ENCODE results near the gene CERS6.

The CERS6 gene

DNA sequence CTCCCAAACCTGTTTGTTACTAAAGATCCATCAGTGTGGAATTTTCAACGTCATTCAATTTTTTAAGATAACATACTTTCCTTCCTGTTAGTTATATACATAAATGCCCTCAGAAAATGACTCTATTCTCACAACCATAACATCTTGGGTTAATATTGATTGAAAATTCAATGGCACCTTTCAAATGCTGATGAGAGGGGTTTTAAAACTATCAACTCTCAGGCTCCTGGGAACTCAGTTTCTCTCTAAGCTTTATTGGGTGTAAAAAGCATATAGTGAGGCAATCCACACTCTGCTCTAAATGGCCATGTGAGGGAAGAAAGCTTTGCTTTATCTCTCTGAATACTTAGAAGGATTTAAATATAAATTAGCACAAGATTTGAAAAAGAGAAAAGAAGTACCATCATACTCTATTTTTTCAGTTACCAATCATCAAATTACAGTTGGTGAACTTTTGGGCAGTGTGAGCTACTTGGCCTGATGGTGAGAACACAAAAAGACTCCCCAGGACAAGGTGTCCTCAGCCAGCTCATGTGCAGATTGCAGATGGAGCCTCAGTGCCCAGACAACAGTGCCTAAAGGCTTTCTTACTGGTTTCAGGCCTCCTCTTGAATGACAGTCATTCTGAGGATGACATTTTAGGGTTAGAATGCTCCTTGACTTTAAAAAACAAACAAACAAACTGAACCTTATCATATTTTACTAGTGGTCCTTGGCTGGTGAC lies 24.6 kb upstream of the CERS6 start:
- Histone ChIP-seq H3K23ac (ENCODE audit: low read depth, low read length, poor library complexity) (no peak overlapping the region), H3K27ac (replicated peaks; ENCODE audit: low read length) (no peak overlapping the region), H3K4me3 (ENCODE audit: low read length in 2 of 2) (no peak overlapping the region), H3K27me3 (ENCODE audit: control insufficient read depth in 3 of 3, insufficient read depth in 3 of 3, low read depth in 1 of 3, low read length in 3 of 3) (no peaks in the 10 kb centered on the region), H2BK5ac (ENCODE audit: low read length) (no peak overlapping the region), H3K9ac (ENCODE audit: low read depth, low read length, poor library complexity) (no peak overlapping the region), H4K91ac (ENCODE audit: low read depth, low read length, poor library complexity) (no peak overlapping the region), H2AFZ (ENCODE audit: low read length) (no peak overlapping the region), H3K14ac (ENCODE audit: low read length) (no peak overlapping the region), H3K4me1 (ENCODE audit: control insufficient read depth in 2 of 2, insufficient read depth in 1 of 2, low read depth in 1 of 2, low read length in 2 of 2) (peaks cover 0 to 17% of the 10 kb centered on the region in 2 donors), H2BK120ac (ENCODE audit: low read depth, low read length) (no peak overlapping the region), H4K8ac (ENCODE audit: low read depth, low read length) (no peak overlapping the region), H3K9me3 (replicated peaks in 1 of 2; ENCODE audit: control insufficient read depth in 2 of 2, insufficient read depth in 1 of 2, low read depth in 1 of 2, low read length in 2 of 2) (no peaks in the 10 kb centered on the region), H2BK12ac (ENCODE audit: low read length) (no peak overlapping the region), H3K79me1 (ENCODE audit: low read depth, low read length) (no peaks in the 10 kb centered on the region), H3K4me2 (ENCODE audit: insufficient read depth, low read length, poor library complexity, severe bottlenecking) (no peak overlapping the region), H2BK15ac (ENCODE audit: low read length) (no peak overlapping the region), H3K18ac (ENCODE audit: low read length) (no peak overlapping the region), H3K36me3 (replicated peaks in 1 of 2; ENCODE audit: control insufficient read depth in 2 of 2, insufficient read depth in 2 of 2, low read length in 2 of 2) (no peaks in the 10 kb centered on the region), H2AK5ac (ENCODE audit: low read depth, low read length) (no peak overlapping the region), H3K4ac (ENCODE audit: low read length) (no peak overlapping the region)
- WGBS, 2 donors (ENCODE audit: extremely low coverage in 2 of 2, insufficient read length in 2 of 2, insufficient replicate concordance in 1 of 2): no CpG with 5 or more reads among the region's 1 CpG
- no peak for DNase-seq (ENCODE audit: low spot score)

DNA sequence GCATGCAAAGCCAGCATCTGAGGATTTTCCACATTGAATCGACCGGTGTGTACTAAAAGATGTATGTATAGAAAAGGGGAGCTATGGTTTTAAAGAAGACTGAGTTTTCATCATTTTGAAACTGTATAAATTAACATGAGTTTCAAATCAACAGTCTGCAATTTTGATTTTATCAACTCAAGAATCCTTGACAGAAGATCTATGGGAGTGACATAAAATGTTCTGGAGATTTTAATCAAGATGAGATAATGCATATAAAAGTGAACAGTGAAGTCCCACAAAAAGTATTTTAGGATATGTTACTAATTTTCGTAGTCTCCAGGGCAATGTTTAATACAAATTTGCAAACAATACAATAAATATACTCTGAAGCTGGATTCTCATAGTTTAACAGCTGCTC lies 24.0 kb upstream of the CERS6 start:
- no peaks in the 10 kb centered on the region for H3K9me3 ChIP-seq (replicated peaks in 1 of 2; ENCODE audit: control insufficient read depth in 2 of 2, insufficient read depth in 1 of 2, low read depth in 1 of 2, low read length in 2 of 2)
- no peak overlapping the region for H4K91ac ChIP-seq (ENCODE audit: low read depth, low read length, poor library complexity)
- no peak overlapping the region for H3K14ac ChIP-seq (ENCODE audit: low read length)
- no peak for DNase-seq (ENCODE audit: low spot score)
- no peak overlapping the region for H2BK15ac ChIP-seq (ENCODE audit: low read length)
- no peak overlapping the region for H3K4ac ChIP-seq (ENCODE audit: low read length)
- no peak overlapping the region for H3K23ac ChIP-seq (ENCODE audit: low read depth, low read length, poor library complexity)
- H3K79me1 ChIP-seq (ENCODE audit: low read depth, low read length): no peaks in the 10 kb centered on the region
- H3K27ac ChIP-seq (replicated peaks; ENCODE audit: low read length): no peak overlapping the region
- H3K27me3 ChIP-seq (ENCODE audit: control insufficient read depth in 3 of 3, insufficient read depth in 3 of 3, low read depth in 1 of 3, low read length in 3 of 3): no peaks in the 10 kb centered on the region
- no peaks in the 10 kb centered on the region for H3K36me3 ChIP-seq (replicated peaks in 1 of 2; ENCODE audit: control insufficient read depth in 2 of 2, insufficient read depth in 2 of 2, low read length in 2 of 2)
- no peak overlapping the region for H2BK5ac ChIP-seq (ENCODE audit: low read length)
- no peak overlapping the region for H3K18ac ChIP-seq (ENCODE audit: low read length)
- WGBS, 2 donors (ENCODE audit: extremely low coverage in 2 of 2, insufficient read length in 2 of 2, insufficient replicate concordance in 1 of 2): no CpG with 5 or more reads among the region's 3 CpGs
- H2BK12ac ChIP-seq (ENCODE audit: low read length): no peak overlapping the region
- H2BK120ac ChIP-seq (ENCODE audit: low read depth, low read length): no peak overlapping the region
- H3K4me3 ChIP-seq (ENCODE audit: low read length in 2 of 2): no peak overlapping the region
- H3K9ac ChIP-seq (ENCODE audit: low read depth, low read length, poor library complexity): no peak overlapping the region
- H2AFZ ChIP-seq (ENCODE audit: low read length): no peak overlapping the region
- H3K4me1 ChIP-seq (ENCODE audit: control insufficient read depth in 2 of 2, insufficient read depth in 1 of 2, low read depth in 1 of 2, low read length in 2 of 2): peaks cover 2 to 17% of the 10 kb centered on the region in 2 donors
- no peak overlapping the region for H3K4me2 ChIP-seq (ENCODE audit: insufficient read depth, low read length, poor library complexity, severe bottlenecking)
- no peak overlapping the region for H4K8ac ChIP-seq (ENCODE audit: low read depth, low read length)
- no peak overlapping the region for H2AK5ac ChIP-seq (ENCODE audit: low read depth, low read length)

DNA sequence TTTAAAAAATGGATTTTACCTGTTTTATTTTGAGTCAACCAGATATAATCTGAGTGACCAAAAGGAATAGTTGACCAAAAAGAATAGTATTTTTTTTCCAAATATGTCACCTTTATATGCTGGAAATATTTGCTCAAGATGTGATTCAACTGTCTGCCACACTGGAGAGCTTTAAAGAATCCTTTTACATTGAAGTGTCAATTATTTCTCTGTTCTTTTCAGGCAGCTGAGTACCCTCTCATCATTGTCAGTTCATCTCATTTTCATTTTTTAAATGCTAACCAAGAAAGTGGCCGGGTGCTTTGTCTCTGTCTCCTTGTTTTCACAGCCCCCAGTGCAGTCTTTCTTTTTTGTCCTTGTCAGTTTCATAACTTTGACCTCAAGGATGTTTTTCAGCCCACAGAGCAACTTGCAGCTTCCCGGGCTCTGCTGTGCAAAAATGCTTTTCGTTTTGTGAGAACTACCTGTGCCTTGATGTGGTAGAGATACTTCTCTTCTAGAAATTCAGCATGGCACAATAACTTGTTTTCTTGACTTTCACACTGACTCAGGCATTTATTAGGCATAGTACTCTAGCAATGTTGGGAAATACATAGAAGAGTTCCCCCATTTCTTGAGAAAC lies 23.4 kb upstream of the CERS6 start:
- Histone ChIP-seq H2BK5ac (ENCODE audit: low read length) (no peak overlapping the region), H2AFZ (ENCODE audit: low read length) (no peak overlapping the region), H3K36me3 (replicated peaks in 1 of 2; ENCODE audit: control insufficient read depth in 2 of 2, insufficient read depth in 2 of 2, low read length in 2 of 2) (no peaks in the 10 kb centered on the region), H3K79me1 (ENCODE audit: low read depth, low read length) (no peaks in the 10 kb centered on the region), H3K18ac (ENCODE audit: low read length) (no peak overlapping the region), H2BK15ac (ENCODE audit: low read length) (no peak overlapping the region), H3K23ac (ENCODE audit: low read depth, low read length, poor library complexity) (no peak overlapping the region), H3K9me3 (replicated peaks in 1 of 2; ENCODE audit: control insufficient read depth in 2 of 2, insufficient read depth in 1 of 2, low read depth in 1 of 2, low read length in 2 of 2) (no peaks in the 10 kb centered on the region), H3K4me3 (ENCODE audit: low read length in 2 of 2) (no peak overlapping the region), H2AK5ac (ENCODE audit: low read depth, low read length) (no peak overlapping the region), H4K91ac (ENCODE audit: low read depth, low read length, poor library complexity) (no peak overlapping the region), H3K9ac (ENCODE audit: low read depth, low read length, poor library complexity) (no peak overlapping the region), H3K4ac (ENCODE audit: low read length) (no peak overlapping the region), H3K4me2 (ENCODE audit: insufficient read depth, low read length, poor library complexity, severe bottlenecking) (no peak overlapping the region), H3K4me1 (ENCODE audit: control insufficient read depth in 2 of 2, insufficient read depth in 1 of 2, low read depth in 1 of 2, low read length in 2 of 2) (peaks cover 2 to 17% of the 10 kb centered on the region in 2 donors), H4K8ac (ENCODE audit: low read depth, low read length) (no peak overlapping the region), H3K27me3 (ENCODE audit: control insufficient read depth in 3 of 3, insufficient read depth in 3 of 3, low read depth in 1 of 3, low read length in 3 of 3) (no peaks in the 10 kb centered on the region), H2BK120ac (ENCODE audit: low read depth, low read length) (no peak overlapping the region), H3K14ac (ENCODE audit: low read length) (no peak overlapping the region), H2BK12ac (ENCODE audit: low read length) (no peak overlapping the region), H3K27ac (replicated peaks; ENCODE audit: low read length) (no peak overlapping the region)
- WGBS, 2 donors (ENCODE audit: extremely low coverage in 2 of 2, insufficient read length in 2 of 2, insufficient replicate concordance in 1 of 2): no CpG with 5 or more reads among the region's 3 CpGs
- no peak for DNase-seq (ENCODE audit: low spot score)

DNA sequence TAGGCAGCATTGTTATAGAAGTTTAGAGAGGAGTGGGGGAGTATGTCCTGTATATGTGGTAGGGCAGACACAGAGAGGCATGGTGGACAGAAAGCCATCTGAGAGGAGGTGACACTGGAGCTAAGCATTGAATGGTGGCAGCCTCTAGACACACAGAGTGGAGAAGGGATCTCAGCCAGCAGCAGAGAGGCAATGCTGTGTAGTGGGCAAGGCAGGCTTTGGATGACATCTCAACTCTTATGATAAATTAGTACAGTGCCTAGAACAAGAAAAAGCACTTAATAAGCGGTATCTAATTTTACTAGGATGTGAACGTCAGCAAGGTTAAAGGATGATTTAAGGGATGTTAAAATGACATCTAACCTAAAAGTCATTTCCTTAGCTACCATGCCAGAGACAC lies 22.5 kb upstream of the CERS6 start:
- H3K4me2 ChIP-seq (ENCODE audit: insufficient read depth, low read length, poor library complexity, severe bottlenecking): no peak overlapping the region
- H3K9ac ChIP-seq (ENCODE audit: low read depth, low read length, poor library complexity): no peak overlapping the region
- H2BK5ac ChIP-seq (ENCODE audit: low read length): no peak overlapping the region
- no peak for DNase-seq (ENCODE audit: low spot score)
- no peak overlapping the region for H3K23ac ChIP-seq (ENCODE audit: low read depth, low read length, poor library complexity)
- H3K36me3 ChIP-seq (replicated peaks in 1 of 2; ENCODE audit: control insufficient read depth in 2 of 2, insufficient read depth in 2 of 2, low read length in 2 of 2): no peaks in the 10 kb centered on the region
- H3K4me1 ChIP-seq (ENCODE audit: control insufficient read depth in 2 of 2, insufficient read depth in 1 of 2, low read depth in 1 of 2, low read length in 2 of 2): peaks cover 2 to 17% of the 10 kb centered on the region in 2 donors
- H4K8ac ChIP-seq (ENCODE audit: low read depth, low read length): no peak overlapping the region
- H3K4me3 ChIP-seq (ENCODE audit: low read length in 2 of 2): no peak overlapping the region
- H2BK12ac ChIP-seq (ENCODE audit: low read length): no peak overlapping the region
- H3K4ac ChIP-seq (ENCODE audit: low read length): no peak overlapping the region
- no peak overlapping the region for H2AK5ac ChIP-seq (ENCODE audit: low read depth, low read length)
- no peak overlapping the region for H3K14ac ChIP-seq (ENCODE audit: low read length)
- no peak overlapping the region for H2BK15ac ChIP-seq (ENCODE audit: low read length)
- H3K9me3 ChIP-seq (replicated peaks in 1 of 2; ENCODE audit: control insufficient read depth in 2 of 2, insufficient read depth in 1 of 2, low read depth in 1 of 2, low read length in 2 of 2): no peaks in the 10 kb centered on the region
- no peaks in the 10 kb centered on the region for H3K79me1 ChIP-seq (ENCODE audit: low read depth, low read length)
- no CpG with 5 or more reads among the region's 2 CpGs for WGBS, 2 donors (ENCODE audit: extremely low coverage in 2 of 2, insufficient read length in 2 of 2, insufficient replicate concordance in 1 of 2)
- no peak overlapping the region for H4K91ac ChIP-seq (ENCODE audit: low read depth, low read length, poor library complexity)
- H2AFZ ChIP-seq (ENCODE audit: low read length): no peak overlapping the region
- no peak overlapping the region for H2BK120ac ChIP-seq (ENCODE audit: low read depth, low read length)
- H3K18ac ChIP-seq (ENCODE audit: low read length): no peak overlapping the region
- no peaks in the 10 kb centered on the region for H3K27me3 ChIP-seq (ENCODE audit: control insufficient read depth in 3 of 3, insufficient read depth in 3 of 3, low read depth in 1 of 3, low read length in 3 of 3)
- H3K27ac ChIP-seq (replicated peaks; ENCODE audit: low read length): no peak overlapping the region

All from neuronal stem cell (in vitro differentiated cells).